SIG-M5 (cell line): Measurements from ENCODE around the gene SDK1.
"Not testable (repeated sequence)": the region's sequence is repeated elsewhere in the genome, so short reads cannot be mapped to it uniquely, and the experiment has no call there.

Experiments
- DNase-seq: peaks from one replicate; lab custom pipeline; 2025; lab: John Stamatoyannopoulos, UW

The SDK1 gene

GRCh38 chr7:3957472-3958108 lies 656.5 kb downstream of the SDK1 start:
- no peak for DNase-seq

- no peak for DNase-seq
Measured at GRCh38 chr7:3958109-3958483, 657.0 kb downstream of the SDK1 start.

GRCh38 chr7:3959364-3959763 lies 658.3 kb downstream of the SDK1 start:
- DNase-seq, result no peak

- no peak for DNase-seq
Measured at GRCh38 chr7:3960050-3960763, 659.2 kb downstream of the SDK1 start.

- DNase-seq, result no peak
Measured at GRCh38 chr7:3960942-3961341, 659.9 kb downstream of the SDK1 start.

GRCh38 chr7:3961857-3962503 lies 660.9 kb downstream of the SDK1 start:
- no peak for DNase-seq

GRCh38 chr7:3963768-3964167 lies 662.7 kb downstream of the SDK1 start:
- not testable (repeated sequence) for DNase-seq

- DNase-seq, result no peak
Measured at GRCh38 chr7:3964980-3965606, 664.0 kb downstream of the SDK1 start.

GRCh38 chr7:3965794-3966395 lies 664.8 kb downstream of the SDK1 start:
- no peak for DNase-seq

- no peak for DNase-seq
Measured at GRCh38 chr7:3968234-3968633, 667.2 kb downstream of the SDK1 start.

- DNase-seq, result no peak
Measured at GRCh38 chr7:3969286-3969685, 668.2 kb downstream of the SDK1 start.

- DNase-seq, result no peak
Measured at GRCh38 chr7:3971323-3971722, 670.3 kb downstream of the SDK1 start.

- DNase-seq, result no peak
Measured at GRCh38 chr7:3973264-3973663, 672.2 kb downstream of the SDK1 start.

GRCh38 chr7:3974329-3974728 lies 673.3 kb downstream of the SDK1 start:
- DNase-seq, result no peak

- no peak for DNase-seq
Measured at GRCh38 chr7:3975371-3975770, 674.3 kb downstream of the SDK1 start.

- no peak for DNase-seq
Measured at GRCh38 chr7:3977391-3977790, 676.3 kb downstream of the SDK1 start.

GRCh38 chr7:3978839-3979238 lies 677.8 kb downstream of the SDK1 start:
- no peak for DNase-seq

GRCh38 chr7:3979611-3980299 lies 678.7 kb downstream of the SDK1 start:
- DNase-seq, result no peak

GRCh38 chr7:3980300-3980643 lies 679.2 kb downstream of the SDK1 start:
- DNase-seq, result no peak

- DNase-seq, result no peak
Measured at GRCh38 chr7:3981281-3981680, 680.2 kb downstream of the SDK1 start.

GRCh38 chr7:3984456-3984855 lies 683.4 kb downstream of the SDK1 start:
- DNase-seq, result no peak

- no peak for DNase-seq
Measured at GRCh38 chr7:3986927-3987326, 685.9 kb downstream of the SDK1 start.
